ENCODE results near the gene KCNG2.

The KCNG2 gene

GRCh38 chr18:79942786-79943607 lies 145.3 kb downstream of the KCNG2 start:
- H3K4me2 ChIP-seq = no peak overlapping the region
- no peak overlapping the region for H2AFZ ChIP-seq (ENCODE audit: low read depth)
- H3K79me2 ChIP-seq (ENCODE audit: insufficient read depth, low read depth) = peaks cover 3% of the 10 kb centered on the region; the same call in 1 of the 2 replicates
- peaks cover 16% of the 10 kb centered on the region; the same call in 1 of the 2 replicates for H3K36me3 ChIP-seq (ENCODE audit: insufficient read depth)
- H3K4me1 ChIP-seq (ENCODE audit: low read depth, poor library complexity, severe bottlenecking) = no peaks in the 10 kb centered on the region
- no peak overlapping the region for H3K4me3 ChIP-seq (IDR thresholded peaks at IDR 0.05; ENCODE audit: insufficient read depth, low read depth, low read length)
- no peak overlapping the region for H3K9ac ChIP-seq
- no peaks in the 10 kb centered on the region for H3K27me3 ChIP-seq (ENCODE audit: insufficient read depth, low read depth)
- no peaks in the 10 kb centered on the region for H4K20me1 ChIP-seq (ENCODE audit: insufficient read depth)
- H3K27ac ChIP-seq = no peak overlapping the region
- TF ChIP-seq CTCF (conservative IDR thresholded peaks at IDR 0.05; ENCODE audit: low read depth, low read length) = no peak

- no peak overlapping the region for H3K9ac ChIP-seq
- no peak overlapping the region for H2AFZ ChIP-seq (ENCODE audit: low read depth)
- H3K4me3 ChIP-seq (IDR thresholded peaks at IDR 0.05; ENCODE audit: insufficient read depth, low read depth, low read length) = no peak overlapping the region
- H3K27ac ChIP-seq = no peak overlapping the region
- H3K27me3 ChIP-seq (ENCODE audit: insufficient read depth, low read depth) = no peaks in the 10 kb centered on the region
- no peaks in the 10 kb centered on the region for H3K4me1 ChIP-seq (ENCODE audit: low read depth, poor library complexity, severe bottlenecking)
- no peaks in the 10 kb centered on the region; the same call in 1 of the 2 replicates for H3K79me2 ChIP-seq (ENCODE audit: insufficient read depth, low read depth)
- peaks cover 16% of the 10 kb centered on the region; the same call in 1 of the 2 replicates for H3K36me3 ChIP-seq (ENCODE audit: insufficient read depth)
- TF ChIP-seq CTCF (conservative IDR thresholded peaks at IDR 0.05; ENCODE audit: low read depth, low read length) = no peak
- H4K20me1 ChIP-seq (ENCODE audit: insufficient read depth) = no peaks in the 10 kb centered on the region
- H3K4me2 ChIP-seq = no peak overlapping the region
Observed at GRCh38 chr18:79943608-79944125, 145.9 kb downstream of the KCNG2 start.

GRCh38 chr18:79944126-79944731 lies 146.5 kb downstream of the KCNG2 start:
- no peaks in the 10 kb centered on the region for H3K27me3 ChIP-seq (ENCODE audit: insufficient read depth, low read depth)
- peaks cover 16% of the 10 kb centered on the region; the same call in 1 of the 2 replicates for H3K36me3 ChIP-seq (ENCODE audit: insufficient read depth)
- no peak overlapping the region for H3K27ac ChIP-seq
- TF ChIP-seq CTCF (conservative IDR thresholded peaks at IDR 0.05; ENCODE audit: low read depth, low read length) = no peak
- no peak overlapping the region for H3K4me3 ChIP-seq (IDR thresholded peaks at IDR 0.05; ENCODE audit: insufficient read depth, low read depth, low read length)
- H3K4me1 ChIP-seq (ENCODE audit: low read depth, poor library complexity, severe bottlenecking) = no peaks in the 10 kb centered on the region
- no peaks in the 10 kb centered on the region for H4K20me1 ChIP-seq (ENCODE audit: insufficient read depth)
- H3K79me2 ChIP-seq (ENCODE audit: insufficient read depth, low read depth) = no peaks in the 10 kb centered on the region; the same call in 1 of the 2 replicates
- H3K9ac ChIP-seq = no peak overlapping the region
- no peak overlapping the region for H3K4me2 ChIP-seq
- no peak overlapping the region for H2AFZ ChIP-seq (ENCODE audit: low read depth)

DNA sequence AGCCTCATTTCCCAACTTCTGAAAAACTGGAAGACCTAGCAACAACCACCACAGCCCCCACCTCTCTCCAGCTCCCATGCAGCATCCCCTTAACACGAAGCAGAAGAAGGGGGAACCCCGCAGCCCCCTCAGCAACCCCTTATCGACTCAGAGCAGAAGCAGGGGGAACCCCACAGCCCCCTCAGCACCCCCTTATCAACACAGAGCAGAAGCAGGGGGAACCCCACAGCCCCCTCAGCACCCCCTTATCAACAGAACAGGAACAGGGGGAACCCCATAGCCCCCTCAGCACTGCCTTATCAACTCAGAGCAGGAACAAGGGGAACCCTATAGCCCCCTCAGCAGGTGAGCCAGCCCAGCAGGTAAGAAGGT lies 147.0 kb downstream of the KCNG2 start:
- Histone ChIP-seq H3K9ac (no peak overlapping the region), H3K27ac (no peak overlapping the region), H3K36me3 (ENCODE audit: insufficient read depth) (peaks cover 16% of the 10 kb centered on the region; the same call in 1 of the 2 replicates), H2AFZ (ENCODE audit: low read depth) (no peak overlapping the region), H3K4me1 (ENCODE audit: low read depth, poor library complexity, severe bottlenecking) (no peaks in the 10 kb centered on the region), H3K4me2 (no peak overlapping the region), H3K79me2 (ENCODE audit: insufficient read depth, low read depth) (peaks cover under 1% of the 10 kb centered on the region; the same call in 1 of the 2 replicates), H3K27me3 (ENCODE audit: insufficient read depth, low read depth) (no peaks in the 10 kb centered on the region), H4K20me1 (ENCODE audit: insufficient read depth) (no peaks in the 10 kb centered on the region), H3K4me3 (IDR thresholded peaks at IDR 0.05; ENCODE audit: insufficient read depth, low read depth, low read length) (no peak overlapping the region)
- TF ChIP-seq CTCF (conservative IDR thresholded peaks at IDR 0.05; ENCODE audit: low read depth, low read length) = no peak

Measured in KMS-11 (cell line).